ENCODE data around the gene CDH4. TPM values are rescaled to one million over a fixed set of nuclear protein-coding genes. Genes with fewer than 3 reads are reported as not detected.

The CDH4 gene
- total RNA-seq, 2 donors from 2014 or later: 0.08 to 0.09 TPM

DNA sequence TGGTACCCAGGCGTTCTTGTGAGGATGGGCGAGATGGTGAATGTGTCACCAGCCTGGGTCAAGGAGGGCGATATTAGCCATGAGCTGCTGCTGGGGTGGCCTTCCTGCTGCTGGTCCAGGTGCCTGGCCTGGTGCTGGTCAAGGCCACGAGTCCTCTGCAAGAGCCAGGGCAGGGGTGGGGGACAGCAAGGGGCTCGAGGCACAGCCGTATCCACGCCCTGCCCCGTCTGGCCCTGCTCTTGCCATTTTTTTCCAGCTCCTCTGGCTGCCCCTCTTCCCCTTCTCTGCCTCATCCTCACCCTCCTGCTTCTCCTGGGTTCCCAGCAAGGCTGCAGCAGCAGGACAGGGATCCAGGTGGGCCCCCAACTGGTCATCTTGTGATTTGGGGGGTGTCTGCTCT lies 51.2 kb downstream of the CDH4 start:
- no peak overlapping the region for H3K27ac Mint-ChIP-seq
- ATAC-seq: no peak
- H3K9me3 Mint-ChIP-seq: no peaks in the 10 kb centered on the region

DNA sequence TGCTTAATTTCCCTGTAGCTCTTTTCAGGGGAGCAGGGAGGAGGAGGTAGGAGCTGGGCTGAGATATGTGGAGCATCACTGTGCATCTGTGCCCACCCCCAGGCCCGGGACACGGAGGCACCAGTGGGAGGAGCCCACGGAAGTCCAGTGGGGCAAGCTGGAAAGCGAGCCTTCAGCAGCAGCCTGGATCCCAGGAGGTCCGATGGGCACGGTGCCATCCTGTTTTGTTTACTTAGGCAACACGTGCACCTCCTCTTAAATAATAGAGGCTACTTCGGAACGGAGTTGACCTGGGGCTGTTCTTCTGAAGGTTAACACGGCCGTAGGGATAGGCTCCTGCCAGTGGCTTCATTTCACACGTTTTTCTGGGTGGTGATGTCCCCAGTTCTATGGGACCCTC lies 51.6 kb downstream of the CDH4 start:
- Mint-ChIP-seq H3K9me3 (no peaks in the 10 kb centered on the region), H3K36me3 (no peaks in the 10 kb centered on the region), H3K27ac (no peak overlapping the region)
- no peak for DNase-seq (ENCODE audit: low spot score in 2 of 2)
- ATAC-seq: no peak

More for the DNA sequence above, 51.2 kb downstream of the CDH4 start:
- no peaks in the 10 kb centered on the region for H3K36me3 Mint-ChIP-seq
- no peak for DNase-seq (ENCODE audit: low spot score in 2 of 2)

DNA sequence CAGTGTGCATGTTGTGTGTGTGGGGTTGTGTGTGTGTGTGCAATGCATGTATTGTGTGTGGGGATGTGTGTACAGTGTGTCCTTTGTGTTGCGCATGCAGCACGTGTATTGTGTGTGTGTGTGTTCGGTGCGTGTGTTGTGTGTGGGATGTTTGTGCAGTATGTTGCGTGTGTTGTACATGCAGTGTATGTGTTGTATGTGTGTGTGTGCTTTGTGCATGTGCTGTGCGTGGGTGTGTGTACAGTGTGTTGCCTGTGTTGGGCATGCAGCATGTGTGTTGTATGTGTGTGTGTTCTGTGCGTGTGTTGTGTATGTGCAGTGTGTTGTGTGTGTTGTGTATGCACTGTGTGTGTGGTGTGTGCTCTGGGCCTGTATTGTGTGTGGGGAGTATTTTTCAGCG lies 52.7 kb downstream of the CDH4 start:
- Mint-ChIP-seq H3K27ac (no peak overlapping the region), H3K9me3 (no peaks in the 10 kb centered on the region), H3K36me3 (no peaks in the 10 kb centered on the region)
- no peak for ATAC-seq
- no peak for DNase-seq (ENCODE audit: low spot score in 2 of 2)

- ATAC-seq (no peak), DNase-seq (ENCODE audit: low spot score in 2 of 2) (no peak)
- Mint-ChIP-seq H3K36me3 (no peaks in the 10 kb centered on the region), H3K27ac (no peak overlapping the region), H3K9me3 (peaks cover 0 to 3% of the 10 kb centered on the region in 2 donors)
Measured at GRCh38 chr20:61306937-61307475, 54.9 kb downstream of the CDH4 start.

- no peak for ATAC-seq
- no peak overlapping the region for H3K27ac Mint-ChIP-seq
- no peak for DNase-seq (ENCODE audit: low spot score in 2 of 2)
- no peaks in the 10 kb centered on the region for H3K36me3 Mint-ChIP-seq
- H3K9me3 Mint-ChIP-seq: peaks cover 0 to 5% of the 10 kb centered on the region in 2 donors
Measured at GRCh38 chr20:61307686-61308476, 55.8 kb downstream of the CDH4 start.

- no peaks in the 10 kb centered on the region for H3K36me3 Mint-ChIP-seq
- DNase-seq (ENCODE audit: low spot score in 2 of 2) (no peak), ATAC-seq (no peak)
- no peak overlapping the region for H3K27ac Mint-ChIP-seq
- peaks cover 0 to 5% of the 10 kb centered on the region in 2 donors for H3K9me3 Mint-ChIP-seq
Measured at GRCh38 chr20:61308477-61308774, 56.4 kb downstream of the CDH4 start.

- no peak overlapping the region for H3K27ac Mint-ChIP-seq
- ATAC-seq (no peak), DNase-seq (ENCODE audit: low spot score in 2 of 2) (no peak)
- peaks cover 0 to 5% of the 10 kb centered on the region in 2 donors for H3K9me3 Mint-ChIP-seq
- no peaks in the 10 kb centered on the region for H3K36me3 Mint-ChIP-seq
Measured at GRCh38 chr20:61310954-61311353, 58.9 kb downstream of the CDH4 start.

DNA sequence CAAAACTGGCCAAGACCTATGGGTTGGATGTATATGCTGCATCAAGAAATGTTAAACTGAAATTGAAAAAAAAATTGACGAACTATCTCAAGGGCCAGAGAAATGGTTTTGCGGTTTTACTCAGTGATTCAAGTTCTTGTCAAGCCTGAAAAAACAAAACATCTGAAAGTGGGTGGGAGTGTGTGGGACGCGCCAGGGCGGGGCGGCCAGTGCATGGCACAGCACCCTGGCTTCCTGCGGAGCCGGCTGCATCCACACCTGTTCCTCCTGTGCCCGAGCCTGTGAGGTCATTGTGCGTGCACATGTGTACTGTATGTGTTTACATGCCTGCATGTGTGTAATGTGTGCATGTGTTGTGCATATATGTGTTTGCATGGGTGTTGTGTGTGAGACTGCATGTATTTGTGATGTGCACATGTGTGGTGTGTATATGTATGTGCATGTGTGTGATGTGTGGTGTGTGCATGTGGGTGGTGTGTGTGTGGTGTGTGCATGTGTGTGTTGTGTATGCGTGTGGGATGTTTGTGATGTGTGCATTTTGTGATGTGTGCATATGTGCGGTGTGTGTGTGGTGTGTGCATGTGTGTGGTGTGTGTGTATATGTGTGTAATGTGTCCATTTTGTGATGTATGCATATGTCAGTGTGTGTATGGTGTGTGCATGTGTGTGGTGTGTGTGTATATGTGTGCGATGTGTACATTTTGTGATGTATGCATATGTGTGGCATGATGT lies 59.8 kb downstream of the CDH4 start:
- Mint-ChIP-seq H3K36me3 (no peaks in the 10 kb centered on the region), H3K9me3 (peaks cover 0 to 5% of the 10 kb centered on the region in 2 donors), H3K27ac (no peak overlapping the region)
- DNase-seq (ENCODE audit: low spot score in 2 of 2): no peak
- no peak for ATAC-seq

DNA sequence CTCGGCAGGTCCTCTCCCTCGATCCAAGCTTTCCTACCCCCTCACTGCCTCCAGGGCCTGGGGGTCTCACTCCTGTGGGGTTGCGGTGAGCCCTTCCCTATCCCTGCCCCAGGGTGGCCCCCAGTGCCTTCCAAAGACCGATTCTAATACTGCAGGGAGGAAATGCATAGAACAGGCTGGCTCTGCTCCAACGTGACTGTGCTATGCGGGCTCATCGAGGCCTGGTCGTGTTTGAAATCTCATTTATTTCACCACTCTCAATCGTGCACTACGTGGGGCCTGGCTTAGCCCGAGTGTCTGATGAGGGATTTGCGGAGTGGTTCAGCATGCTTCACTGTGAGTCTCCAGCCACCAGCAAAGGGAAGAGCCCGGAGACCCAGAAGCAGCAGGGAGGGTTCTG lies 60.9 kb downstream of the CDH4 start:
- DNase-seq (ENCODE audit: low spot score in 2 of 2) (no peak), ATAC-seq (no peak)
- no peak overlapping the region for H3K27ac Mint-ChIP-seq
- H3K36me3 Mint-ChIP-seq: no peaks in the 10 kb centered on the region
- peaks cover 0 to 5% of the 10 kb centered on the region in 2 donors for H3K9me3 Mint-ChIP-seq

DNA sequence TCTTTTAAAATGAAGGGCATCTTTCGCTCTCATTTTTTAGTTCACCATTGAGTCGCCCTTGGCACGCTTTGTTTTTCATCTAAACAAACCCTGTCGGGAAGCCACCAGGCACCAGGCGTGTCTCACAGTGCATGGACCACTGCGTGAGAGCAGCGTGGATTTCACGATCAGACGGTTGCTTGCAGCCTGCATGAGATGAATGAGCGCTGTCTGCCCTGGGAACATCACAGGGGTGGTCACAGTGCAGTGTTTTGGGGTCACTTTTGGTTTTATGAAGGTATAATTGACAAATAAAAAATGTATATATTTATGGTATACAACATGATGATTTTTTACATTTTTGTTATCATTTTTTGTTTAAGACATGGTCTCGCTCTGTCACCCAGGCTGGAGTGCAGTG lies 61.3 kb downstream of the CDH4 start:
- DNase-seq (ENCODE audit: low spot score in 2 of 2): no peak
- Mint-ChIP-seq H3K27ac (no peak overlapping the region), H3K9me3 (peaks cover 0 to 5% of the 10 kb centered on the region in 2 donors)

DNA sequence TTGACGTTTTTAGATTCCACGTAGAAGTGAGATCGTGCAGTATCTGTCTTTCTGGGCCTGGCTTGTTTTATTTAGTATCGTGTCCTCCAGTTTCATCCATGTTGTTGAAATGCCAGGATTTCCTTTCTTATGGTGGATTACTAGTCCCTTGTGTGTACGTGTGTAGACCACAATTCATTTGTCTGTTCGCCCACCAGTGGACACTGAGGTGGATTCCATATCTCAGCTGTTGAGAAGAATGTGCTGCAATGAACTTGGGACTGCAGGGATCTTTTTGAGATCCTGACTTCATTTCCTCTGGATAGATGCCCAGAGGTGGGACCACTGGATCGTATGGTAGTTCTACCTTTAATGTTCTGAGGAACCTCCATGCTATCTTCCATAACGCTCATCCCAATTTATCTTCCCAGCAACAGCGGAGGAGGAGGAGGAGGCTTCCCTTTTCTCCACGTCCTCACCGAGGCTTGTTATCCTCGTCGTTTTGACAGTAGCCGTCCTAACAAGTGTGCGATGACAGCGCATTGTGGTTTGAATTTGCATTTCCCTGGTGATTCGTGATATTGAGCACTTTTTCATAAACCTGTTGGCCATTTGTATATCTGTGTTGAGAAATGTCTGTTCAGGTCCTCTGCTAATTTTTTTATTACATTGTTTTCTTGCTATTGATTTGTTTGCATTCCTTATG lies 62.4 kb downstream of the CDH4 start:
- Mint-ChIP-seq H3K9me3 (peaks cover 0 to 5% of the 10 kb centered on the region in 2 donors), H3K36me3 (no peaks in the 10 kb centered on the region), H3K27ac (no peak overlapping the region)
- no peak for DNase-seq (ENCODE audit: low spot score in 2 of 2)
- no peak for ATAC-seq

More for the DNA sequence above, 61.3 kb downstream of the CDH4 start:
- no peak for ATAC-seq
- H3K36me3 Mint-ChIP-seq: no peaks in the 10 kb centered on the region

DNA sequence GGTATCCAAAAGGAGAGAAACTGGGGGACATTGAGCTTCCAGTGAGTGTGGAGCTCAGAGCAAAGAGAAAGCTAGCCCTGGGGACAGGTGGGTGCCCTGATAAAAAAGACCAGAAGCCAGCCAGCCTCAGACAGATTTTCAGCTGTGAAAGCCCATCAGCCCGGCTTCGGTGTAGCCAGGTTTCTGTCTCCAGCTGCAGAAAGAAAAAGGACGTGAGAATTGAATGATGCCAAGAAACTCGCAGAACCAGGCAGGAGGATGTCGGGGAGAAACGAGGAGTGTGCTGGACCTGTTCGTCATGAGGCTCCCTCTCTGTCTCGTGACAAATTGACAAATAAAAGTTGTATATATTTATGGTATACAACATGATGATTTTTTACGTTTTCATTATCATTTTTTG lies 63.3 kb downstream of the CDH4 start:
- ATAC-seq (no peak), DNase-seq (ENCODE audit: low spot score in 2 of 2) (no peak)
- H3K36me3 Mint-ChIP-seq: no peaks in the 10 kb centered on the region
- H3K9me3 Mint-ChIP-seq: peaks cover 0 to 5% of the 10 kb centered on the region in 2 donors
- no peak overlapping the region for H3K27ac Mint-ChIP-seq

DNA sequence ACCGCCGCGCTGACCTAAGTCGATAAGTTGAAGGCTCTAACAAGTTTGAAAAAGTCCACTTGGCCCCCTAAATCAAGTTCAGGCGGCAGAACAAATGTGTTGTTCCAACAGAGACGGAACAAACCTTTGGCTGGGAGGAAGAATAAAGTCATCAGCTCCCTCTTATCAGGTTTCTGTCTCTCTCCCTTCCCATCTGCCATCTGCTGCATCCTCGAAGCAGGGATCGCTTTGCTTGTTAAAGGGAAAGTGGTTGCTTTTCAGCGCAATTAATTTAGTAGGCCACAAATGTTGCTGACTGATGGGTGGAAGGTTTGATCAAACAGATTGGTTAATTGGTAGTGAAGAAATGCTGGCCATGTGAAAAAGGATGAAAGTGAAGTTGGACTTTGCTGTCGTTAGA lies 64.3 kb downstream of the CDH4 start:
- H3K27ac Mint-ChIP-seq: no peak overlapping the region
- H3K36me3 Mint-ChIP-seq: no peaks in the 10 kb centered on the region
- ATAC-seq: no peak
- H3K9me3 Mint-ChIP-seq: peaks cover 0 to 5% of the 10 kb centered on the region in 2 donors
- DNase-seq (ENCODE audit: low spot score in 2 of 2): no peak

DNA sequence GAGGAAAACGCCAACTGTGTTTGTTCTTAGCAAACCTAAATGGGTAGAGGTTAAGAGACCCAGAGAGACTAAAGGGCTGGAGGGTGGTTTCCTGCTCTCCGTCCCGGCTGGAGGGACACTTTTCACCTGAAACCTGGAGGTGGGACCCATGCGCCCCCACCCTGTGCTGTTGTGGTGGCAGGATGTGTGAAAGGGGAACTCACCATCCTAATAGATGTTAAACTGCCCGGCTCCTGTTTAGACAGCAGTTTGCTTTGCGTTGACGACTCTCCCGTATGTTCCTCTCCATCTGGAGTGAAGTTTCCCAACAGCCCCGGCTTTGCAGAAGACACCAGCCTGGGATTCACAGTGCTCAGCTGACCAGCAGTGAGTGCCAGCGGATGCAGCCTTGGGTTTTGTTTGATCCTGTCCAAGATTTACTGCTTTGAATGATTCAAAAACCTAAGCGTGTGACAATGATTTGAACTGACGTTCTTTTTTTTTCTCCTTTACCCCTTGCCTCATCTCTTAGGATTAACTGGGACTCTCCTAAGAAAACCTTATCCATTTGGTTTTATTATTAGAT lies 66.0 kb downstream of the CDH4 start:
- no peak overlapping the region for H3K27ac Mint-ChIP-seq
- H3K9me3 Mint-ChIP-seq: no peaks in the 10 kb centered on the region

GRCh38 chr20:61320691-61321425 lies 68.8 kb downstream of the CDH4 start:
- Mint-ChIP-seq H3K27ac (no peak overlapping the region), H3K36me3 (no peaks in the 10 kb centered on the region), H3K9me3 (no peaks in the 10 kb centered on the region)
- DNase-seq (ENCODE audit: low spot score in 2 of 2): no peak
- ATAC-seq: no peak

More for the DNA sequence above, 66.0 kb downstream of the CDH4 start:
- no peak for ATAC-seq
- no peak for DNase-seq (ENCODE audit: low spot score in 2 of 2)
- H3K36me3 Mint-ChIP-seq: no peaks in the 10 kb centered on the region

DNA sequence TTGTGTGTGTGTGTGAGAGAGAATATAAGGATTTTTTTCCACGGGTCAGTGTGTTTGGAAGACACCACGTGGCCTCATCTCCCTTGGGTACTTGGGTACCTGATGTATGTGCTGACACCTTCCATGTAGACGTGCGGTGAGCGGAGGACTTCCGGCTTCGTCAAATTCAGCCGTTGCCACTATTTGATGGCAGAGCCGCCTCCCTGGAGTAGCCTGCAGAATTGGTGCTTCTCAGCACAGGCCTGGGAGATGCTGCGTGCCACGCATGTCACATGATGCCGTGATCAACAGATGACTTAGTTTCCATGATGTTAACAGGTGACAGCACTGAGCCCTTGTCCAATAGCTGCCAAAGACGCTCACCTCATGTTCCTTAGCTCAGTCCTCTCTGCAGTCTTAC lies 69.4 kb downstream of the CDH4 start:
- no peak overlapping the region for H3K27ac Mint-ChIP-seq
- DNase-seq (ENCODE audit: low spot score in 2 of 2) (no peak), ATAC-seq (no peak)
- no peaks in the 10 kb centered on the region for H3K36me3 Mint-ChIP-seq
- no peaks in the 10 kb centered on the region for H3K9me3 Mint-ChIP-seq
